Measurements from ENCODE around the gene MPPED2.

DNA sequence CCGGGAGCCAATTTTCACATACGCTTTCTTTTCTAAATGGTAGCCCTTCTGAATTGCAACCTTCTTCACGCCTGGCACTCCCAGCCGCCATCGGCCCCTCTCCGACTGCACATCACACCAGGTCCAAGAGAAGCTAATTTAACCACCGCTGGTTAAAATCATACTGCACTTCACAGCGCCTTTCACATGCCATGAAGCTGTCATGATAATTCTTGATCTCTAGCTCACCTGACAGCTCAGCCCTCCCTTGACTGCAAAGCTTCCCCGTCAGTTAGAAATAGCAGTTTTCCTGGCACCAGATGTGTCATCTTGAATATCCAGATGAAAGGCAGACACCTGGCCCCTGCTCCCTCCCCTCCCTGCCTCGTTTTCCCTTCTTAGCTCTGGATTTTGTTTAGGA lies 161.8 kb downstream of the MPPED2 start:
- TF ChIP-seq, protein P1, sequence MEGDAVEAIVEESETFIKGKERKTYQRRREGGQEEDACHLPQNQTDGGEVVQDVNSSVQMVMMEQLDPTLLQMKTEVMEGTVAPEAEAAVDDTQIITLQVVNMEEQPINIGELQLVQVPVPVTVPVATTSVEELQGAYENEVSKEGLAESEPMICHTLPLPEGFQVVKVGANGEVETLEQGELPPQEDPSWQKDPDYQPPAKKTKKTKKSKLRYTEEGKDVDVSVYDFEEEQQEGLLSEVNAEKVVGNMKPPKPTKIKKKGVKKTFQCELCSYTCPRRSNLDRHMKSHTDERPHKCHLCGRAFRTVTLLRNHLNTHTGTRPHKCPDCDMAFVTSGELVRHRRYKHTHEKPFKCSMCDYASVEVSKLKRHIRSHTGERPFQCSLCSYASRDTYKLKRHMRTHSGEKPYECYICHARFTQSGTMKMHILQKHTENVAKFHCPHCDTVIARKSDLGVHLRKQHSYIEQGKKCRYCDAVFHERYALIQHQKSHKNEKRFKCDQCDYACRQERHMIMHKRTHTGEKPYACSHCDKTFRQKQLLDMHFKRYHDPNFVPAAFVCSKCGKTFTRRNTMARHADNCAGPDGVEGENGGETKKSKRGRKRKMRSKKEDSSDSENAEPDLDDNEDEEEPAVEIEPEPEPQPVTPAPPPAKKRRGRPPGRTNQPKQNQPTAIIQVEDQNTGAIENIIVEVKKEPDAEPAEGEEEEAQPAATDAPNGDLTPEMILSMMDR (optimal IDR thresholded peaks at IDR 0.05 in 1 of 3, IDR thresholded peaks at IDR 0.05 in 1 of 3, conservative IDR thresholded peaks at IDR 0.05 in 1 of 3; ENCODE audit: extremely low read depth in 1 of 3, insufficient read depth in 2 of 3, low read length in 3 of 3), result no peak
- TF ChIP-seq EZH2 (IDR thresholded peaks at IDR 0.05; ENCODE audit: low read length), result no peak

Data from keratinocyte (primary cell).